K562 (cell line): ENCODE measurements around the gene ART1. TPM values are rescaled to one million over a fixed set of nuclear protein-coding genes. Genes with fewer than 3 reads are reported as not detected.

Experiments used
- ATAC-seq: fragments of 200-7000 bp; cut with Tn5 transposase; 3 replicates; pipeline ENCODE4 v1.9.1; 2020; ENCODE audit warnings: moderate library complexity
- BruUV-seq: library from RNA; stranded (reverse); fragments of 400-500 nt; replicated peaks from 2 replicates; lab custom pipeline; 2021; lab: Mats Ljungman, UMichigan
- CTCF ChIA-PET: fragments of 300-600 bp; formaldehyde crosslinking; extraction: SDS; loops from one replicate; lab custom pipeline; 2021; ENCODE audit warnings: low intra/inter-chr PET ratio; lab: Yijun Ruan, JAX
- POLR2A ChIA-PET: fragments of 300-600, 350-650 bp; sonication (Branson Sonifier 250); formaldehyde crosslinking; extraction: SDS; loops from one replicate; lab custom pipeline; 2021; ENCODE audit warnings: antibody characterized with exemption, inconsistent platforms; lab: Yijun Ruan, JAX
- DNase-seq, 4 experiments: peaks; one replicate each; pipeline versions ENCODE4 v3.0.0 to v3.0.0-alpha.2; 2011 to 2018; ENCODE audit warnings: low spot score in 3 of 4, mixed read lengths in 3 of 4; ENCODE audit errors: extremely low read depth in 1 of 4
- FAIRE-seq: peaks from 2 replicates; lab custom pipeline; 2011; peaks lifted over from hg19 to GRCh38; lab: Jason Lieb, UNC
- H2AFZ ChIP-seq: 2 replicates; pipeline ENCODE4 v1.6.0; 2011; ENCODE audit warnings: low read depth, low read length, control low read depth, inconsistent platforms
- H3K27ac ChIP-seq: fragments of 200-600 bp; 3 replicates; pipeline ENCODE4 v1.8.0; 2011; ENCODE audit warnings: low read depth, mild to moderate bottlenecking, control low read depth, inconsistent platforms, low read length, moderate library complexity, mixed read lengths; ENCODE audit errors: extremely low read depth
- H3K27me3 ChIP-seq, 2 experiments: fragments of 300-600 bp in 1 of 2; 2 replicates in 1 of 2; 3 replicates in 1 of 2; pipeline versions ENCODE4 v1.6.0 to v1.8.0; 2011; ENCODE audit warnings: inconsistent platforms in 2 of 2, low read length in 2 of 2, mild to moderate bottlenecking in 1 of 2, mixed read lengths in 1 of 2, moderate library complexity in 1 of 2; ENCODE audit not compliant: control insufficient read depth in 2 of 2, insufficient read depth in 2 of 2
- H3K36me3 ChIP-seq: fragments of 300-600 bp; 3 replicates; pipeline ENCODE4 v1.8.0; 2011; ENCODE audit warnings: mild to moderate bottlenecking, low read length, inconsistent platforms; ENCODE audit not compliant: control insufficient read depth, insufficient read depth
- H3K4me1 ChIP-seq, 2 experiments: fragments of 200-600 bp in 1 of 2; replicated peaks in 1 of 2; 2 replicates in 1 of 2; 3 replicates in 1 of 2; pipeline versions ENCODE4 v1.5.1 to v1.8.0; 2011; ENCODE audit warnings: inconsistent platforms in 2 of 2, low read length in 2 of 2, mild to moderate bottlenecking in 1 of 2, mixed read lengths in 1 of 2, moderate library complexity in 1 of 2; ENCODE audit not compliant: control insufficient read depth in 2 of 2, insufficient read depth in 2 of 2
- H3K4me2 ChIP-seq: 2 replicates; pipeline ENCODE4 v1.6.1; 2011; ENCODE audit warnings: low read length, control low read depth, inconsistent platforms, mixed read lengths; ENCODE audit not compliant: insufficient read depth
- H3K4me3 ChIP-seq: fragments of 200-600 bp; sonication (generic), shearing (Covaris generic); 2 replicates; pipeline ENCODE4 v1.5.1; 2016; ENCODE audit warnings: control low read depth, inconsistent platforms
- H3K79me2 ChIP-seq: fragments of 200-600 bp; 3 replicates; pipeline ENCODE4 v1.8.0; 2011; ENCODE audit warnings: low read length, inconsistent platforms; ENCODE audit not compliant: control insufficient read depth, insufficient read depth
- H3K9ac ChIP-seq, 2 experiments: 2 replicates each; pipeline versions ENCODE4 v1.6.0 to v1.6.1; 2011; ENCODE audit warnings: low read depth in 2 of 2, low read length in 2 of 2, control low read depth in 1 of 2, inconsistent platforms in 1 of 2, mild to moderate bottlenecking in 1 of 2, mixed read lengths in 1 of 2; ENCODE audit not compliant: insufficient read depth in 1 of 2
- H3K9me1 ChIP-seq: one replicate; pipeline ENCODE4 v1.6.0; 2011; ENCODE audit warnings: inconsistent platforms, mild to moderate bottlenecking, low read length, moderate library complexity; ENCODE audit not compliant: control insufficient read depth, insufficient read depth
- H3K9me3 ChIP-seq: replicated peaks from 2 replicates; pipeline ENCODE4 v1.5.1; 2011; ENCODE audit warnings: low read depth, low read length, inconsistent platforms; ENCODE audit not compliant: control insufficient read depth, insufficient read depth
- H4K20me1 ChIP-seq: replicated peaks from 2 replicates; pipeline ENCODE4 v1.6.1; 2011; ENCODE audit warnings: low read length, inconsistent platforms, mixed read lengths; ENCODE audit not compliant: control insufficient read depth, insufficient read depth
- DEAF1 ChIP-seq: fragments of 450-650 bp; formaldehyde crosslinking; IDR thresholded peaks from 2 replicates; pipeline ENCODE4 v1.4.0; 2020; ENCODE audit warnings: mild to moderate bottlenecking, moderate library complexity
- MBD2 ChIP-seq: sonication (generic); IDR thresholded peaks from 2 replicates; pipeline ENCODE4 v1.6.1; 2016; ENCODE audit warnings: low read depth, borderline replicate concordance
- RBBP5 ChIP-seq: fragments of 200-600 bp; sonication (generic); IDR thresholded peaks from 2 replicates; pipeline ENCODE4 v1.6.1; 2012; ENCODE audit warnings: borderline replicate concordance, mild to moderate bottlenecking, low read length, control low read depth, inconsistent platforms; ENCODE audit not compliant: insufficient read depth, poor library complexity, severe bottlenecking
- RBM14 ChIP-seq: fragments of 200-400 bp; formaldehyde crosslinking; IDR thresholded peaks from 2 replicates; pipeline ENCODE4 v1.6.1; 2018; ENCODE audit warnings: low read depth, mild to moderate bottlenecking, low read length, moderate library complexity, borderline replicate concordance; ENCODE audit not compliant: insufficient read depth
- RBM25 ChIP-seq: fragments of 200-400 bp; formaldehyde crosslinking; IDR thresholded peaks from 2 replicates; pipeline ENCODE4 v1.6.1; 2018; ENCODE audit warnings: low read length, low read depth, moderate library complexity; ENCODE audit not compliant: severe bottlenecking
- THRA ChIP-seq: fragments of 450-650 bp; IDR thresholded peaks from 2 replicates; pipeline ENCODE4 v1.6.1; 2017; ENCODE audit warnings: mild to moderate bottlenecking, moderate library complexity
- ZNF347 ChIP-seq: fragments of 450-650 bp; formaldehyde crosslinking; IDR thresholded peaks from 2 replicates; pipeline ENCODE4 v1.4.0; 2020; ENCODE audit warnings: low read depth, mild to moderate bottlenecking, moderate library complexity
- WGBS: fragments of 100-300 bp; shearing (Covaris generic); methylation state at CpG from one replicate; pipeline ENCODE4 v1.1.6; 2016; ENCODE audit warnings: low coverage, mixed read lengths; ENCODE audit not compliant: insufficient coverage; ENCODE audit errors: missing lambda C conversion rate; 5-methylcytosine and 5-hydroxymethylcytosine counted together
- in situ Hi-C: fragments of 300-500 bp; cut with MboI; formaldehyde crosslinking; loops from 4 replicates; pipeline ENCODE4 v1.15.0; 2018; ENCODE audit warnings: inconsistent platforms, mixed read lengths
- intact Hi-C: fragments of 100-400 bp; cut with micrococcal nuclease; formaldehyde crosslinking; loops from 2 replicates; pipeline ENCODE4 v1.14.2; 2022
- polyA plus RNA-seq, 8 experiments: library from polyadenylated mRNA; depleted of rRNA in 4 of 8; stranded (reverse) in 5 of 8; unstranded in 3 of 8; fragments of >200 nt; fragmentation: Nextera tagmentation in 2 of 8; fragmentation: Illumina TruSeq in 1 of 8; extraction: Ambion mirVana in 2 of 8; extraction: Trizol in 1 of 8; gene quantifications; 2 replicates each; pipeline versions ENCODE4 v1.2.1 to v1.2.3, GENCODE V29; 2011 to 2014; ENCODE audit warnings: inconsistent platforms in 1 of 8, missing spikeins in 1 of 8
- total RNA-seq, 7 experiments: library from RNA; depleted of rRNA in 6 of 7; stranded (reverse); fragments of >200 nt in 6 of 7; fragmentation: Illumina TruSeq in 2 of 7; extraction: Trizol in 2 of 7; gene quantifications; 2 replicates each; pipeline versions ENCODE4 v1.2.1 to v1.2.3, GENCODE V29; 2011 to 2021; ENCODE audit warnings: low replicate concordance in 1 of 7
- TF ChIP-seq, protein P1 (sequence below): sonication (generic); formaldehyde crosslinking; IDR thresholded peaks from 2 replicates; pipeline ENCODE4 v1.8.1; 2023; ENCODE audit warnings: mild to moderate bottlenecking, missing genetic modification reagents

The ART1 gene
- total and polyA plus RNA-seq, 9 of the 15 experiments (the other 6 are each of a cell fraction or from before 2014, with no cell fraction given): not detected

GRCh38 chr11:3665336-3666022, 20.6 kb downstream of the ART1 start (continued):
- peak; percentile 38; the same call in 1 of the 2 replicates for TF ChIP-seq DEAF1 (CRISPR knock-in tag)

DNA sequence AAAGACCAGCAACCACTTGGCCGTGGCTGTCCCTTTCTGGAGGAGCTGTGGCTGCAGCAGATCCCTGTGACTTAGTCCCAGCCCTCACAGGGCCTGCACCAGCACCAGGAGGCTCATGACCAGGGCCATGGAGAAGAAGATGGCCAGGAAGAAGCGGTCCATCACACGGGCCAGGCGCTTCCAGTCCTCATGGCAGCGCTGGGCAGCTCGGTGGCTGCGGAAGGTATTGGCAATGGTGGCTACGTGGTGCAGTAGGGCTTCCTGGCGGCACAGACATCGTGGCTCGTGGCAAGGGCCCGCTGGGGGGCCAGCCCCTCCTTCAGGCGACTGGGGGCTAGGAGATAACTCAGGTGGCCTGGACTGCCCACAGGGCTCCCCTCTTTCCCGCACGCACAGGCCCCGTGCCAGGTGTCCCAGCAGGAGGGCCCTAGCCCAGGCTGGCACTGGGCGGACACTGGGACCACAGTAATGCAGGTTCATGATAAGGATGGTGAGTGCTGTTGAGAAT, 21.1 kb downstream of the ART1 start:
- H3K27ac ChIP-seq: no peak overlapping the region
- no peaks in the 10 kb centered on the region for H3K9me1 ChIP-seq
- TF ChIP-seq ZNF347 (CRISPR knock-in tag): no peak
- no peak for TF ChIP-seq THRA
- TF ChIP-seq RBBP5: no peak
- TF ChIP-seq, protein P1, sequence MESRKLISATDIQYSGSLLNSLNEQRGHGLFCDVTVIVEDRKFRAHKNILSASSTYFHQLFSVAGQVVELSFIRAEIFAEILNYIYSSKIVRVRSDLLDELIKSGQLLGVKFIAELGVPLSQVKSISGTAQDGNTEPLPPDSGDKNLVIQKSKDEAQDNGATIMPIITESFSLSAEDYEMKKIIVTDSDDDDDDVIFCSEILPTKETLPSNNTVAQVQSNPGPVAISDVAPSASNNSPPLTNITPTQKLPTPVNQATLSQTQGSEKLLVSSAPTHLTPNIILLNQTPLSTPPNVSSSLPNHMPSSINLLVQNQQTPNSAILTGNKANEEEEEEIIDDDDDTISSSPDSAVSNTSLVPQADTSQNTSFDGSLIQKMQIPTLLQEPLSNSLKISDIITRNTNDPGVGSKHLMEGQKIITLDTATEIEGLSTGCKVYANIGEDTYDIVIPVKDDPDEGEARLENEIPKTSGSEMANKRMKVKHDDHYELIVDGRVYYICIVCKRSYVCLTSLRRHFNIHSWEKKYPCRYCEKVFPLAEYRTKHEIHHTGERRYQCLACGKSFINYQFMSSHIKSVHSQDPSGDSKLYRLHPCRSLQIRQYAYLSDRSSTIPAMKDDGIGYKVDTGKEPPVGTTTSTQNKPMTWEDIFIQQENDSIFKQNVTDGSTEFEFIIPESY (CRISPR knock-in tag): peak; percentile 79
- no peak for TF ChIP-seq MBD2
- no peak for TF ChIP-seq RBM25
- no peak for TF ChIP-seq RBM14
- intact Hi-C loops (no loop called here), in situ Hi-C loops (no loop called here)
- ChIA-PET CTCF (no interaction called here), POLR2A (interaction anchor here (0.6 kb wide), 1 partner anchor 9 kb away, joined by 3 read pairs; no protein-coding TSS in a partner anchor)
- H3K4me1 ChIP-seq: peaks cover 0 to 16% of the 10 kb centered on the region in 2 experiments; a peak in 2 of 5 replicates
- FAIRE-seq (no peak), ATAC-seq (no peak), DNase-seq (no peak)
- H4K20me1 ChIP-seq: no peaks in the 10 kb centered on the region
- 93% methylated on average over 14 of the region's 17 CpGs for WGBS
- H3K36me3 ChIP-seq: peaks cover 24% of the 10 kb centered on the region; the same call in 1 of the 3 replicates
- no peaks in the 10 kb centered on the region for H3K27me3 ChIP-seq
- no peak overlapping the region for H3K4me3 ChIP-seq
- no peak overlapping the region for H2AFZ ChIP-seq
- no peaks in the 10 kb centered on the region for H3K9me3 ChIP-seq
- no peaks in the 10 kb centered on the region for H3K79me2 ChIP-seq
- BruUV-seq: no TSS peak
- no peak overlapping the region for H3K4me2 ChIP-seq
- H3K9ac ChIP-seq: peak overlapping the region in 1 of 2 experiments; percentile 45; a peak in 2 of 4 replicates
